Measurements from ENCODE around the gene SPON1.
A peak's percentile ranks its signal among the peaks of the same experiment; 100 is the strongest.

The SPON1 gene

GRCh38 chr11:13944016-13944415 lies 18.5 kb upstream of the SPON1 start:
- DNase-seq (ENCODE audit: low read depth) = no peak

GRCh38 chr11:13944911-13945425 lies 17.6 kb upstream of the SPON1 start:
- DNase-seq (ENCODE audit: low read depth) = no peak

- no peak for DNase-seq (ENCODE audit: low read depth)
Observed at GRCh38 chr11:13947379-13947778, 15.1 kb upstream of the SPON1 start.

GRCh38 chr11:13949876-13950275 lies 12.6 kb upstream of the SPON1 start:
- DNase-seq (ENCODE audit: low read depth) = no peak

GRCh38 chr11:13952221-13952620 lies 10.3 kb upstream of the SPON1 start:
- no peak for DNase-seq (ENCODE audit: low read depth)

GRCh38 chr11:13952668-13953067 lies 9.9 kb upstream of the SPON1 start:
- DNase-seq (ENCODE audit: low read depth) = no peak

- no peak for DNase-seq (ENCODE audit: low read depth)
Observed at GRCh38 chr11:13954591-13954990, 7.9 kb upstream of the SPON1 start.

- DNase-seq (ENCODE audit: low read depth) = peak; percentile 30
Observed at GRCh38 chr11:13955971-13956421, 6.5 kb upstream of the SPON1 start.

- no peak for DNase-seq (ENCODE audit: low read depth)
Observed at GRCh38 chr11:13956988-13957387, 5.5 kb upstream of the SPON1 start.

GRCh38 chr11:13958641-13959400 lies 3.7 kb upstream of the SPON1 start:
- no peak for DNase-seq (ENCODE audit: low read depth)

- DNase-seq (ENCODE audit: low read depth) = no peak
Observed at GRCh38 chr11:13962198-13962561, 343 bp upstream of the SPON1 start.

- no peak for DNase-seq (ENCODE audit: low read depth)
Observed at GRCh38 chr11:13963169-13963948, 836 bp downstream of the SPON1 start.

GRCh38 chr11:13963949-13964770 lies 1.6 kb downstream of the SPON1 start:
- DNase-seq (ENCODE audit: low read depth) = no peak

- DNase-seq (ENCODE audit: low read depth) = no peak
Observed at GRCh38 chr11:13964771-13965074, 2.2 kb downstream of the SPON1 start.

- DNase-seq (ENCODE audit: low read depth) = no peak
Observed at GRCh38 chr11:13965337-13965736, 2.8 kb downstream of the SPON1 start.

GRCh38 chr11:13966013-13966412 lies 3.5 kb downstream of the SPON1 start:
- DNase-seq (ENCODE audit: low read depth) = no peak

- DNase-seq (ENCODE audit: low read depth) = no peak
Observed at GRCh38 chr11:13966486-13966885, 4.0 kb downstream of the SPON1 start.

GRCh38 chr11:13970986-13971385 lies 8.5 kb downstream of the SPON1 start:
- DNase-seq (ENCODE audit: low read depth) = no peak

- no peak for DNase-seq (ENCODE audit: low read depth)
Observed at GRCh38 chr11:13972043-13972910, 9.8 kb downstream of the SPON1 start.

- no peak for DNase-seq (ENCODE audit: low read depth)
Observed at GRCh38 chr11:13972944-13973343, 10.4 kb downstream of the SPON1 start.

- no peak for DNase-seq (ENCODE audit: low read depth)
Observed at GRCh38 chr11:13974631-13975030, 12.1 kb downstream of the SPON1 start.
